MCF 10A (cell line): Measurements from ENCODE around the gene RGMA. TPM values are rescaled to one million over a fixed set of nuclear protein-coding genes. Genes with fewer than 3 reads are reported as not detected.

ENCODE experiments used
- BruUV-seq: library from RNA; stranded (reverse); fragments of 400-500 nt; replicated peaks from 2 replicates; lab custom pipeline; 2021; lab: Mats Ljungman, UMichigan
- CTCF ChIA-PET: fragments of 300-600 bp; sonication (Branson Sonifier 250); formaldehyde crosslinking; extraction: SDS; loops from one replicate; lab custom pipeline; 2021; ENCODE audit warnings: antibody characterized with exemption, inconsistent platforms; lab: Yijun Ruan, JAX
- POLR2A ChIA-PET: fragments of 300-600, 350-650 bp; sonication (Branson Sonifier 250); formaldehyde crosslinking; extraction: SDS; loops from one replicate; lab custom pipeline; 2020; ENCODE audit warnings: antibody characterized with exemption, inconsistent platforms; lab: Yijun Ruan, JAX
- DNase-seq: peaks from one replicate; pipeline ENCODE4 v3.0.0-alpha.2; 2018; ENCODE audit not compliant: unreplicated experiment
- H3K27ac Mint-ChIP-seq: one replicate; pipeline ENCODE4 v1.8.0; 2022; ENCODE audit warnings: mild to moderate bottlenecking, low read depth, mixed read lengths; ENCODE audit not compliant: unreplicated experiment
- H3K27me3 Mint-ChIP-seq: one replicate; pipeline ENCODE4 v1.8.0; 2022; ENCODE audit warnings: mixed read lengths; ENCODE audit not compliant: insufficient read depth, unreplicated experiment
- H3K36me3 Mint-ChIP-seq: one replicate; pipeline ENCODE4 v1.8.0; 2022; ENCODE audit warnings: mild to moderate bottlenecking, moderate library complexity, mixed read lengths; ENCODE audit not compliant: insufficient read depth, unreplicated experiment
- H3K4me1 Mint-ChIP-seq: one replicate; pipeline ENCODE4 v1.8.0; 2022; ENCODE audit warnings: mixed read lengths; ENCODE audit not compliant: insufficient read depth, unreplicated experiment
- H3K4me3 Mint-ChIP-seq: one replicate; pipeline ENCODE4 v1.8.0; 2022; ENCODE audit warnings: mild to moderate bottlenecking, moderate library complexity, mixed read lengths; ENCODE audit not compliant: unreplicated experiment
- H3K9me3 Mint-ChIP-seq: one replicate; pipeline ENCODE4 v1.8.0; 2022; ENCODE audit warnings: mixed read lengths; ENCODE audit not compliant: unreplicated experiment
- intact Hi-C: fragments of 100-400 bp; cut with micrococcal nuclease; formaldehyde crosslinking; loops from 2 replicates; pipeline ENCODE4 v1.14.1; 2022
- total RNA-seq: library from RNA; stranded (reverse); gene quantifications from 2 replicates; pipeline ENCODE4 v1.2.3, GENCODE V29; 2022
- TF ChIP-seq, protein P1 (sequence below): fragments of 200-600 bp; IDR thresholded peaks from one replicate; pipeline ENCODE4 v1.8.0; 2022; ENCODE audit warnings: antibody characterized with exemption, mild to moderate bottlenecking; ENCODE audit not compliant: unreplicated experiment

RGMA gene
- total RNA-seq, 1 experiment from 2014 or later: 0.51 TPM

DNA sequence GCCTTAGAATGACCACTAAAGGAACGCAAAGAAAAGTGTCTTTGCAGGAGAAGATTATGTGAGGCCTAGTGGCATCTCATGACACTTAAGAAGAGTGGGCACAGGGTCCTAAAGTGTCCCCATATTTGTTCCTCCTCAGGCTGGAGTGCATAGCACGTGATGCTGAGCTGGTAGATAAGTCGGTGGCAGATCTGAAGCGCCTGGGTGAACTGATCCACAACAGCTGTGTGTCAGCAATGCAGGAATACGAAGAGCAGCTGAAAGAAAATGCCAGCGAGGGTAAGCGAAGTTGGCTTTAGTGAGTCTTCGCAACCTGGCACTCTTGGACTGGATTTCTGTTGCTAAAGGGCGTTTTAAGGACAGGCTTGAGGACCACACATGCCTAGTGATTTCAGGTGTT, 96.3 kb downstream of the RGMA start:
- no peak overlapping the region for H3K27ac Mint-ChIP-seq
- intact Hi-C loops: no loop called here
- no peaks in the 10 kb centered on the region for H3K9me3 Mint-ChIP-seq
- TF ChIP-seq, protein P1, sequence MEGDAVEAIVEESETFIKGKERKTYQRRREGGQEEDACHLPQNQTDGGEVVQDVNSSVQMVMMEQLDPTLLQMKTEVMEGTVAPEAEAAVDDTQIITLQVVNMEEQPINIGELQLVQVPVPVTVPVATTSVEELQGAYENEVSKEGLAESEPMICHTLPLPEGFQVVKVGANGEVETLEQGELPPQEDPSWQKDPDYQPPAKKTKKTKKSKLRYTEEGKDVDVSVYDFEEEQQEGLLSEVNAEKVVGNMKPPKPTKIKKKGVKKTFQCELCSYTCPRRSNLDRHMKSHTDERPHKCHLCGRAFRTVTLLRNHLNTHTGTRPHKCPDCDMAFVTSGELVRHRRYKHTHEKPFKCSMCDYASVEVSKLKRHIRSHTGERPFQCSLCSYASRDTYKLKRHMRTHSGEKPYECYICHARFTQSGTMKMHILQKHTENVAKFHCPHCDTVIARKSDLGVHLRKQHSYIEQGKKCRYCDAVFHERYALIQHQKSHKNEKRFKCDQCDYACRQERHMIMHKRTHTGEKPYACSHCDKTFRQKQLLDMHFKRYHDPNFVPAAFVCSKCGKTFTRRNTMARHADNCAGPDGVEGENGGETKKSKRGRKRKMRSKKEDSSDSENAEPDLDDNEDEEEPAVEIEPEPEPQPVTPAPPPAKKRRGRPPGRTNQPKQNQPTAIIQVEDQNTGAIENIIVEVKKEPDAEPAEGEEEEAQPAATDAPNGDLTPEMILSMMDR: no peak
- CTCF ChIA-PET: interaction anchor here (0.5 to 0.9 kb wide), 3 partner anchors 9 to 45 kb away, joined by 3 read pairs; no protein-coding TSS in a partner anchor
- H3K36me3 Mint-ChIP-seq: peaks cover 100% of the 10 kb centered on the region
- peaks cover 6% of the 10 kb centered on the region for H3K4me1 Mint-ChIP-seq
- H3K4me3 Mint-ChIP-seq: no peak overlapping the region
- POLR2A ChIA-PET: interaction anchor here (1.1 to 1.9 kb wide), 3 partner anchors 9 to 18 kb away, joined by 3 to 7 read pairs (median 3); no protein-coding TSS in a partner anchor
- DNase-seq: no peak
- H3K27me3 Mint-ChIP-seq: no peaks in the 10 kb centered on the region
- no TSS peak for BruUV-seq

GRCh38 chr15:92990031-92990430, 99.0 kb downstream of the RGMA start:
- BruUV-seq: no TSS peak
- DNase-seq: no peak
- H3K36me3 Mint-ChIP-seq: peaks cover 100% of the 10 kb centered on the region
- intact Hi-C loops: no loop called here
- no peak overlapping the region for H3K4me3 Mint-ChIP-seq
- no peak overlapping the region for H3K27ac Mint-ChIP-seq
- H3K27me3 Mint-ChIP-seq: no peaks in the 10 kb centered on the region
- ChIA-PET CTCF (interaction anchor here (1.0 to 1.3 kb wide), 3 partner anchors 15 to 193 kb away, joined by 3 to 6 read pairs (median 4); no protein-coding TSS in a partner anchor), POLR2A (no interaction called here)
- peaks cover 6% of the 10 kb centered on the region for H3K4me1 Mint-ChIP-seq
- H3K9me3 Mint-ChIP-seq: no peaks in the 10 kb centered on the region
- TF ChIP-seq, protein P1: no peak

DNA sequence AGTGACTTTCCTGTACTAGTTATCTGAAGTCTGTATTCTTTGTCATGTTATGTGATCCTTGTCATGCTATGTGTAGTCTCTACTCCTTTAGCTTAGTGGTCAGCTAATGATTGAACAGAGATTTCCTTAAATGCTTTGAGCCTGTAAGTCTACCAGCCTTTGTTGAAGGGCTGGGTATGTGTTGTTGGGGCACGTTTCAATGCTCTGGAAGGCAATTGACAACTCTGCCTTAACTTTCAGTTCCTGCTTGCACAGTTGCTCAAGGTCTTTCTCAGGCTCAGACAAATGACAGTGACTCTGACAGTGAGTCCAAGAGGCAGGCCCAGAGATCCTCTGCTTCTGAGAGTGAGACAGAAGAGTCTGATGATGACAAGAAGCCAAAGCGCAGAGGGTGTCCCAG, 99.5 kb downstream of the RGMA start:
- H3K27me3 Mint-ChIP-seq: no peaks in the 10 kb centered on the region
- no peak overlapping the region for H3K4me3 Mint-ChIP-seq
- TF ChIP-seq, protein P1: no peak
- no peak overlapping the region for H3K27ac Mint-ChIP-seq
- ChIA-PET POLR2A (interaction anchor here (1.0 kb wide), 1 partner anchor 9 kb away, joined by 3 read pairs; no protein-coding TSS in a partner anchor), CTCF (interaction anchor here (1.3 kb wide), 1 partner anchor 68 kb away, joined by 3 read pairs; no protein-coding TSS in a partner anchor)
- no peak for DNase-seq
- peaks cover 100% of the 10 kb centered on the region for H3K36me3 Mint-ChIP-seq
- no TSS peak for BruUV-seq
- no peaks in the 10 kb centered on the region for H3K9me3 Mint-ChIP-seq
- intact Hi-C loops: no loop called here
- peaks cover 6% of the 10 kb centered on the region for H3K4me1 Mint-ChIP-seq

Other genes starting within 250 kb of the RGMA start
- 129 and 148 TPM in 2 replicates for gene CHD2, start 188.9 kb downstream of the RGMA start, total RNA-seq